IMR-90 (cell line): ENCODE data around the gene FBXO9. TPM values are rescaled to one million over a fixed set of nuclear protein-coding genes. Genes with fewer than 3 reads are reported as not detected.

ENCODE experiments used
- ATAC-seq: fragments of 200-7000 bp; cut with Tn5 transposase; 2 replicates; pipeline ENCODE4 v1.9.1; 2020; ENCODE audit warnings: low read depth, mild to moderate bottlenecking, moderate library complexity
- BruUV-seq: library from RNA; stranded (reverse); fragments of 400-500 nt; replicated peaks from 2 replicates; lab custom pipeline; 2021; lab: Mats Ljungman, UMichigan
- CTCF ChIA-PET: fragments of 300-600 bp; formaldehyde crosslinking; extraction: SDS; loops from one replicate; lab custom pipeline; 2021; ENCODE audit warnings: antibody characterized with exemption; lab: Yijun Ruan, JAX
- POLR2A ChIA-PET: fragments of 300-600 bp; sonication (Branson Sonifier 250); formaldehyde crosslinking; loops from one replicate; lab custom pipeline; 2022; ENCODE audit warnings: antibody characterized with exemption; ENCODE audit not compliant: unreplicated experiment; lab: Charles Lee
- DNase-seq: peaks from one replicate; pipeline ENCODE4 v3.0.0; 2013
- H2AFZ ChIP-seq: replicated peaks from 2 replicates; pipeline ENCODE3; 2013; ENCODE audit warnings: low read length, mild to moderate bottlenecking; ENCODE audit not compliant: poor library complexity
- H2AK5ac ChIP-seq: 2 replicates; pipeline ENCODE4 v1.6.1; 2013; ENCODE audit warnings: low read depth, low read length, inconsistent platforms
- H2AK9ac ChIP-seq: replicated peaks from 2 replicates; pipeline ENCODE3; 2013; ENCODE audit warnings: mild to moderate bottlenecking, low read depth, low read length, moderate library complexity; ENCODE audit not compliant: poor library complexity
- H2BK120ac ChIP-seq: 2 replicates; pipeline ENCODE4 v1.6.1; 2013; ENCODE audit warnings: low read depth, low read length, inconsistent platforms
- H2BK15ac ChIP-seq: 3 replicates; pipeline ENCODE4 v1.6.1; 2013; ENCODE audit warnings: low read depth, low read length, inconsistent platforms
- H2BK20ac ChIP-seq: 2 replicates; pipeline ENCODE4 v1.6.1; 2013; ENCODE audit warnings: low read depth, mild to moderate bottlenecking, inconsistent platforms, low read length, moderate library complexity
- H2BK5ac ChIP-seq: 2 replicates; pipeline ENCODE4 v1.6.1; 2013; ENCODE audit warnings: mild to moderate bottlenecking, low read depth, low read length, inconsistent platforms; ENCODE audit not compliant: poor library complexity, severe bottlenecking
- H3K14ac ChIP-seq: replicated peaks from 2 replicates; pipeline ENCODE4 v1.6.1; 2013; ENCODE audit warnings: low read depth, low read length, inconsistent platforms
- H3K18ac ChIP-seq: 2 replicates; pipeline ENCODE4 v1.6.1; 2013; ENCODE audit warnings: low read depth, low read length, control low read depth
- H3K23ac ChIP-seq: 2 replicates; pipeline ENCODE4 v1.6.1; 2013; ENCODE audit warnings: low read depth, low read length, inconsistent platforms
- H3K27ac ChIP-seq: 2 replicates; pipeline ENCODE4 v1.5.1; 2013; ENCODE audit warnings: mild to moderate bottlenecking, control low read depth, low read length; ENCODE audit not compliant: insufficient read depth
- H3K27me3 ChIP-seq: 2 replicates; pipeline ENCODE4 v1.6.1; 2013; ENCODE audit warnings: low read length; ENCODE audit not compliant: control insufficient read depth, insufficient read depth
- H3K36me3 ChIP-seq: 2 replicates; pipeline ENCODE4 v1.6.1; 2013; ENCODE audit warnings: low read length, mixed read lengths; ENCODE audit not compliant: control insufficient read depth, insufficient read depth
- H3K4ac ChIP-seq: 2 replicates; pipeline ENCODE4 v1.6.1; 2013; ENCODE audit warnings: low read depth, low read length, inconsistent platforms
- H3K4me1 ChIP-seq: 2 replicates; pipeline ENCODE4 v1.6.1; 2013; ENCODE audit warnings: low read length, mixed read lengths; ENCODE audit not compliant: control insufficient read depth, insufficient read depth
- H3K4me2 ChIP-seq: 2 replicates; pipeline ENCODE4 v1.6.1; 2013; ENCODE audit warnings: low read depth, mild to moderate bottlenecking, control low read depth, low read length, moderate library complexity
- H3K4me3 ChIP-seq: 2 replicates; pipeline ENCODE4 v1.5.1; 2013; ENCODE audit warnings: low read depth, mild to moderate bottlenecking, control low read depth, low read length, moderate library complexity; ENCODE audit not compliant: insufficient read depth
- H3K56ac ChIP-seq: 2 replicates; pipeline ENCODE4 v1.6.1; 2013; ENCODE audit warnings: low read length, inconsistent platforms; ENCODE audit not compliant: insufficient read depth; ENCODE audit errors: extremely low read depth
- H3K79me1 ChIP-seq, 2 experiments: 2 replicates each; pipeline ENCODE4 v1.6.1; 2013; ENCODE audit warnings: low read length in 2 of 2, inconsistent platforms in 1 of 2, low read depth in 1 of 2
- H3K9ac ChIP-seq: 2 replicates; pipeline ENCODE4 v1.6.1; 2013; ENCODE audit warnings: low read depth, low read length, control low read depth
- H3K9me1 ChIP-seq: 2 replicates; pipeline ENCODE4 v1.6.1; 2013; ENCODE audit warnings: low read length, inconsistent platforms; ENCODE audit not compliant: insufficient read depth
- H3K9me3 ChIP-seq: 2 replicates; pipeline ENCODE4 v1.6.1; 2013; ENCODE audit warnings: low read length; ENCODE audit not compliant: control insufficient read depth, insufficient read depth
- H4K20me1 ChIP-seq: 2 replicates; pipeline ENCODE4 v1.6.1; 2013; ENCODE audit warnings: low read length, inconsistent platforms; ENCODE audit not compliant: insufficient read depth
- H4K5ac ChIP-seq: 2 replicates; pipeline ENCODE4 v1.6.1; 2013; ENCODE audit warnings: mild to moderate bottlenecking, low read depth, low read length, control low read depth
- H4K8ac ChIP-seq, 2 experiments: 2 replicates each; pipeline ENCODE4 v1.6.1; 2013; ENCODE audit warnings: low read depth in 2 of 2, low read length in 2 of 2, control low read depth in 1 of 2, inconsistent platforms in 1 of 2
- H4K91ac ChIP-seq: 2 replicates; pipeline ENCODE4 v1.6.1; 2013; ENCODE audit warnings: low read depth, low read length, inconsistent platforms; ENCODE audit not compliant: insufficient read depth
- CEBPB ChIP-seq: IDR thresholded peaks from 2 replicates; pipeline ENCODE4 v1.6.1; 2012; ENCODE audit warnings: low read depth, low read length, improper control_type of control experiment
- MAFK ChIP-seq: IDR thresholded peaks from 2 replicates; pipeline ENCODE4 v1.6.1; 2012; ENCODE audit warnings: low read depth, low read length, improper control_type of control experiment
- RAD21 ChIP-seq: IDR thresholded peaks from 2 replicates; pipeline ENCODE4 v1.6.1; 2012; ENCODE audit warnings: low read length, improper control_type of control experiment
- WGBS, 2 experiments: methylation state at CpG; one replicate each; pipeline versions ENCODE4 v1.1.5 to v1.1.7; 2013; ENCODE audit warnings: missing lambda C conversion rate in 2 of 2; ENCODE audit not compliant: insufficient read length in 1 of 2; ENCODE audit errors: extremely low coverage in 2 of 2; 5-methylcytosine and 5-hydroxymethylcytosine counted together
- dilution Hi-C: fragments of 300-500 bp; cut with HindIII; formaldehyde crosslinking; loops from one replicate; pipeline ENCODE4 v1.14.3; 2018; ENCODE audit warnings: low sequenced_read_pairs; ENCODE audit not compliant: unreplicated experiment
- in situ Hi-C: fragments of 300-500 bp; cut with MboI; formaldehyde crosslinking; loops from 3 replicates; pipeline ENCODE4 v1.14.3; 2019; ENCODE audit warnings: low sequenced_read_pairs, inconsistent platforms, mixed read lengths
- intact Hi-C: fragments of 100-400 bp; cut with micrococcal nuclease; formaldehyde crosslinking; loops from 2 replicates; pipeline ENCODE4 v1.10.0; 2022
- polyA plus RNA-seq, 3 experiments: library from polyadenylated mRNA; depleted of rRNA; stranded (reverse); fragments of >200 nt; gene quantifications; 2 replicates each; pipeline ENCODE4 v1.2.3, GENCODE V29; 2012; ENCODE audit warnings: low replicate concordance in 1 of 3
- total RNA-seq: library from RNA; depleted of rRNA; stranded (reverse); fragments of >200 nt; gene quantifications from 2 replicates; pipeline ENCODE4 v1.2.3, GENCODE V29; 2012

The FBXO9 gene
- total and polyA plus RNA-seq, 2 of the 4 experiments (the other 2 are of a cell fraction), result 49.6 to 65.9 TPM

GRCh38 chr6:53020005-53020744, 45.0 kb upstream of the FBXO9 start:
- Histone ChIP-seq H2AK9ac (no peak overlapping the region), H2BK5ac (no peak overlapping the region), H4K5ac (no peak overlapping the region), H3K18ac (no peak overlapping the region), H4K91ac (no peak overlapping the region), H3K9me1 (no peaks in the 10 kb centered on the region), H3K4me1 (peaks cover 1% of the 10 kb centered on the region; the same call in 1 of the 2 replicates), H3K4me3 (no peak overlapping the region), H3K36me3 (peaks cover 11% of the 10 kb centered on the region), H2BK15ac (no peak overlapping the region), H4K20me1 (no peaks in the 10 kb centered on the region), H3K56ac (no peak overlapping the region), H3K27me3 (no peaks in the 10 kb centered on the region), H3K9ac (no peak overlapping the region), H3K27ac (no peak overlapping the region), H3K14ac (no peak overlapping the region), H2AFZ (no peak overlapping the region), H3K4ac (no peak overlapping the region), H2AK5ac (no peak overlapping the region), H4K8ac (no peak overlapping the region), H3K9me3 (no peaks in the 10 kb centered on the region), H3K23ac (no peak overlapping the region), H2BK120ac (no peak overlapping the region), H3K79me1 (no peaks in the 10 kb centered on the region), H2BK20ac (no peak overlapping the region), H3K4me2 (no peak overlapping the region)
- ChIA-PET POLR2A (no interaction called here), CTCF (interaction anchor here (2.2 kb wide), 1 partner anchor 14 kb away, joined by 4 read pairs; no protein-coding TSS in a partner anchor)
- DNase-seq, result peak; percentile 72
- TF ChIP-seq MAFK (peak; percentile 82), RAD21 (no peak), CEBPB (peak; percentile 72)
- no TSS peak for BruUV-seq
- 51% methylated on average over 2 of the region's 3 CpGs; no CpG with 5 or more reads in 1 of the 2 experiments for WGBS, 2 experiments
- ATAC-seq, result no peak
- in situ Hi-C loops (no loop called here), intact Hi-C loops (no loop called here), dilution Hi-C loops (no loop called here)
